ENCODE measurements around the gene TMEM167B.
"Not testable (repeated sequence)": the region's sequence is repeated elsewhere in the genome, so short reads cannot be mapped to it uniquely, and the experiment has no call there.

TMEM167B gene

GRCh38 chr1:109113590-109114341 is 23.2 kb downstream of the TMEM167B start, which contains the start of gene ELAPOR1:
Gene ELAPOR1, plus strand, starts transcription at chr1:109114115. Its CDS starts 69 bp downstream, at chr1:109114184.
- DNase-seq: peak; percentile 74
- ATAC-seq: peak; percentile 66

- ATAC-seq: no peak
These were observed 23.7 kb downstream of the TMEM167B start for GRCh38 chr1:109114342-109114674.

GRCh38 chr1:109115685-109116084 is 25.1 kb downstream of the TMEM167B start:
- ATAC-seq (peak; percentile 64), DNase-seq (no peak)

More at GRCh38 chr1:109114342-109114674, 23.7 kb downstream of the TMEM167B start:
- no peak for DNase-seq

- DNase-seq: no peak
- no peak for ATAC-seq
These were observed 25.7 kb downstream of the TMEM167B start for GRCh38 chr1:109116286-109116685.

DNA sequence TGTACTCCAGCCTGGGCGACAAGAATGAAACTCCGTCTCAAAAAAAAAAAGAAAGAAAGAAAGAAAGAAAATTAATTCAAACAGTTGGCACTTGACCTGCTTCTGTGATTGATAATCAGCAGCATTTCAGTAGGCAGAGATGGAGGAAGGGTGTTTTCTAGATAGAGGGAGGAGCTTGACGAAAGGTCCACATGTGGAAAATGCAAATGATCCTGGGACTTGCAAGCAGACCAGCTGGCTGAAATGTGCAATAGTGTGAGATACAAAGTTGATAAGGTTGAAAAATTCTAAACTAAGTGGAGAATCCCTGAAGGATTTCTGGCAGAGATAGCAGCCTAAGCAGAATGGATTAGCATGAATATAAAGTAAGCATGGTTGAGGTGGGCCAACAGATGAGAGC is 27.5 kb downstream of the TMEM167B start:
- ATAC-seq (no peak), DNase-seq (no peak)

DNA sequence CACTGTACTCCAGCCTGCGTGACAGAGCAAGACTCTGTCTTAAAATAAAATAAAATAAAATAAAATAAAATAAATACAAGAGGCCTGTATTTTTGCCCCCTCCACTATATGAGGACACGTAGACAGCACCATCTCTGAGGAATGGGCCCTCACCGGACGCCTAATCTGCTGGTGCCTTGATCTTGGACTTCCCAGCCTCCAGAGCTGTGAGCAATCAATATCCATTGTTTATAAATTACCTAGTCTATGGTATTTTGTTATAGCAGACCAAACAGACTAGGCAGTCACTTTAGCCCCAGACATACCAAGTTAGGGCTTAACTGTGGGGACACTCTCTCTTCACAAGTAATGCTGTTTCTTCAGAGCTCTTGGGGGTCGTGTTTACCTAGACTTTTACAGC is 29.8 kb downstream of the TMEM167B start:
- DNase-seq (no peak), ATAC-seq (no peak)

DNA sequence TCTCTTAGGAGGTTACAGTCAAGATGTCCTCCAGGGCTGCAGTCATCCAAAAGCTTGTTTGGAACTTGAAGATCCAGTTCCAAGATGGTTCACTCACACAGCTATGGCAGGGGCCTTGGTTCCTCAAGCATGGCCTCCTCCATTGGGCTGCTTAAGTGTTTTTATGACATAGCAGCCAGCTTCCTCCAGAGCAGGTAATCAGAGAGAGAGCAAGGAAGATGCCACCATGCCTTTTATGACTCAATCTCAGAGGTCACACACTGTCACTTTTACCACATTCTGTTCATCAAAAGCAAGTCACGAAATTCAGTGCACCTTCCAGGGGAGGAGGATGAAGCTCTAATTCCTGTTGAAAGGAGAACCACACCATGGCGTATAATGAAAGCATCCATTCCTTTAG is 40.5 kb downstream of the TMEM167B start:
- ATAC-seq: peak; percentile 55
- no peak for DNase-seq

- ATAC-seq (no peak), DNase-seq (no peak)
These were observed 41.2 kb downstream of the TMEM167B start for GRCh38 chr1:109131800-109132199.

DNA sequence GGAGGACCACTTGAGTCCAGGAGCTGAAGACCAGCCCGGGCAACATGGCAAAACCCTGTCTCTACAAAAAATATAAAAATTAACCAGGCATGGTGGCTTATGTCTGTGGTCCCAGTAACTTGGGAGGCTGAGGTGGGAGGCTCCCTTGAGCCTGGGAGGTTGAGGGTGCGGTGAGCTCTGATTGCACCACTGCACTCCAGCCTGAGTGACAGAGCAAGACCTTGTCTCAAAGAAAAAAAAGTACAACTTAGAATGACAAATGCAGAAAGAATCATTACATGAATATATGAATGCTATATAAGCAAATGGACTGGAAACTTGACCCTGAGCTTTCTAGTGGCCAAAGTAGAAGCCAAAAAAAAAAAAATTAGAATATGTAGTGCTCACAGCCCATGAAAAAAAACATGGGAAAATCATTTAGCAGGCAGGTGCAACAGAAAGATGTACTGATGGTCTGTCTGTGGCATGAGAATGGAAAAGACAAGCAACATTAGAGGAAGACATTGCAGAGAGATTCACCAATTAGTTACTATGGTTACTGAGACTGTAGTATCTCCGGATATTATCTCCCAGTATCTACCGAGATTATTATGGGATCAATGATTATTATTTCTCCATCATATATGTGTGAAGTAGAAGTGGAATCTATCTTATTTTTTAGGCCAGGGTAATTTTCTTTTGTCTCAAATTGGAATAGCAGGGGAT is 42.6 kb downstream of the TMEM167B start:
- no peak for DNase-seq
- no peak for ATAC-seq

DNA sequence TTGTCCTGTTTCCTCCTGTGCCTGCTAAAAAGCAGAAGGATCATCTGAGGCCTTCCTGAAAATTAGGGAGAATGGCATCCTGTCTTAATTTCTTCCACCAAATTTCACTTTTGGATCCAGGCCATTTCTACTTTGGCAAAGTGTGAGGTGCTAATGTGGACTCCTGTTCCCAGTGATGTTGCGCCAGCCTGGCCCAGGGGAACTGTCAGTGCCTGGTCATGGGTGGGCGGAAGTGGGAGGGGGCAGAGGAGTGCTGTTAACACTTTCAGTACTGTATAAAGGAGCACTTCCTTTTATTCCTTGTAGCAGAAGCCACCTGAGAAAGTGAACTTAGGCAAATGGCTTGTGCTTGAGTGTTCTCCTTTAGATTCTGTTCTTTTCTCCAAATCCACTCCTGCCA is 43.3 kb downstream of the TMEM167B start:
- ATAC-seq (no peak), DNase-seq (peak; percentile 25)

GRCh38 chr1:109134423-109134822 is 43.9 kb downstream of the TMEM167B start:
- no peak for DNase-seq

GRCh38 chr1:109135940-109136339 is 45.4 kb downstream of the TMEM167B start:
- DNase-seq: no peak
- ATAC-seq: peak; percentile 57

More at GRCh38 chr1:109134423-109134822, 43.9 kb downstream of the TMEM167B start:
- no peak for ATAC-seq

- DNase-seq: no peak
These were observed 46.2 kb downstream of the TMEM167B start for GRCh38 chr1:109136766-109137165.

GRCh38 chr1:109137958-109138357 is 47.4 kb downstream of the TMEM167B start:
- no peak for DNase-seq
- no peak for ATAC-seq

More at GRCh38 chr1:109136766-109137165, 46.2 kb downstream of the TMEM167B start:
- no peak for ATAC-seq

DNA sequence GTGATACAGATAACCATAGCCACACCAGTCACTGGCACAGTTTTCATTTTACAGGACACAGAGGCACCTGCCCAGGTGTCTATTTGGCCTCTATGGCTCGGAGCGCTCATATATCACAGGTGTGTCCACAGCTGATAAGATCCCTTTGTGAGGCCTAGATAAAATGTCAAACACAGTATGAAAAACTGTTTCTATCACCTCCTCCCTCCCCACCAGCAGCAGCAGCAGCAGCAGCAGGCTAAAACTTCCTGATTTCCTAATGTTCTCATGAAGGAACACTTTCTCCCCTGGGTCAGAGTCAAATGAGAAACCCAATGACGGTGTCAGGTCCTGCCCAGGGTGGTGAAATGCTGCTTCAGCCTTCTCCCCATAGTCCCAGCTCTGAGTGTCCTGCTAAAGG is 47.8 kb downstream of the TMEM167B start:
- DNase-seq (no peak), ATAC-seq (no peak)

DNA sequence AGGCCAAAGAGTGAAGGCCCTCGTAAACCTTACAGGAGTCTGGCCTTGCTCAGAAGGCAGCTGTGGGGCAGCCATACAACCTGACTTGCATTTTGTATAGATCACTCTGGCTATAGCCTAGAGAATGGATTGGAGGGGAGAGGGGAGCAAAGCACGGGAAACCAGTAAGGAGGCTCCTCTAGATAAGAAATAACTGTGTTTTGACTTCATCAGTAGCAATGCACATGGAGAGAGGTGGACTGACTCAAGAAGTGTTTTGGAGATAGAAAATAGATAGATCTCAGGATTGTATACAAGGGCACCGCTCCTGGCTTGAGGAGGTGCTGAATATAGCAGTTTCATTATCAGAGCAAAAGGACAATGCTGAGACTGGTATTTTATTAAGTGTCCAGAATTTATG is 49.8 kb downstream of the TMEM167B start:
- ATAC-seq: no peak
- DNase-seq: no peak

DNA sequence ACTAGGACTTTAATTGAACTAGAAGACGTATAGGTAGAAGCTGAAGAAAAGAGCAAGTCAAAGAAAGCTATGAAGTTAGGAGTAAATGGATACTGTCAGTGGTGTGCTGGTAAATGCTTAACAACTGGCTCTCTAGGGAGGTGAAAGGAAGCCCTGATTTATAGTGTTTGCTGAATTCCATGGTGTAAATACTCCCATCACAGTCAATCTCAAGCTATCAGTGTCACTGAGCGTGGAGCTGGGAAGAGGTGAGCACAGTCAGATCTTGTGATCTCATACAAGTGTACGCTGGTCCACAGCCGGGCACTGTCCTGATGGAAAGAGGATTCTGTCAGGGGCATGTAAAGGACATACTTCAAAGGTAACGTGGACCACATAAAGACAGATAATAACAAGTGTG is 51.7 kb downstream of the TMEM167B start:
- DNase-seq (no peak), ATAC-seq (no peak)

DNA sequence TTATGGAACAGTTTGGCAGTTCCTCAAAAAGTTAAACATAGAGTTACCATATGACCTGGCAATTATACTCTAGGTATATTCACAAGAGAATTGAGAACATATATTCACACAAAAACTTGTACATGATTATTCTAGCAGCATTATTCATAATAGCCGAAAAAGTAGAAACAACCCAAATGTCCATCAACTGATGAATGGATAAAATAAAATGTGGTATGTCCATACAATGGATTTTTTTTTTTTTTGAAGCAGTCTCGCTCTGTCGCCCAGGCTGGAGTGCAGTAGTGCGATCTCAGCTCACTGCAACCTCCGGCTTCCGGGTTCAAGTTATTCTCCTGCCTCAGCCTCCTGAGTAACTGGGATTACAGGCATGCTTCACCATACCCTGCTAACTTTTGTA is 52.2 kb downstream of the TMEM167B start:
- not testable (repeated sequence) for DNase-seq, ATAC-seq

Data from stimulated activated naive CD8-positive, alpha-beta T cell treated with anti-CD3 and anti-CD28 coated beads, Interleukin-15, Interleukin-2, amounts not matched to agents 100 U/mL and 50 U/mL, for 24 hours (primary cell).